Spleen (tissue), 7 donors: ENCODE measurements around the gene PVALEF.

Source experiments
- CTCF ChIP-seq, 11 experiments: fragments of 200-600 bp in 7 of 11; fragments of 450-650 bp in 4 of 11; sonication (generic) in 4 of 11; IDR thresholded peaks in 8 of 11; conservative IDR thresholded peaks in 3 of 11; 1 replicate in 7 of 11; 2 replicates in 4 of 11; pipeline versions ENCODE4 v1.4.0 to v1.8.0; 2016 to 2021; ENCODE audit warnings: antibody characterized with exemption in 11 of 11, inconsistent platforms in 4 of 11, mild to moderate bottlenecking in 1 of 11
- POLR2A ChIP-seq, 3 donors: fragments of 450-650 bp; IDR thresholded peaks; one replicate each; pipeline ENCODE4 v1.5.1; 2017; ENCODE audit warnings: antibody characterized with exemption in 3 of 3, mild to moderate bottlenecking in 1 of 3
- POLR2AphosphoS5 ChIP-seq, 3 donors: sonication (generic); formaldehyde crosslinking; IDR thresholded peaks; one replicate each; pipeline ENCODE4 v1.5.1; 2017; ENCODE audit warnings: antibody characterized with exemption in 3 of 3
- donor health status: DM: no; HTN: no; CAD: no; lungs with moderate emphysema.
- donor health status: DM: no; HTN: no; CAD: no.
- donor health status: DM: no; HTN: no; CAD: no.

- no peak for TF ChIP-seq POLR2A (IDR thresholded peaks at IDR 0.05)
- no peak for TF ChIP-seq CTCF (IDR thresholded peaks at IDR 0.05 in 8 of 11, conservative IDR thresholded peaks at IDR 0.05 in 3 of 11)
- TF ChIP-seq POLR2AphosphoS5 (IDR thresholded peaks at IDR 0.05), result no peak
Observed at GRCh38 chr17:81136366-81136765, 28.9 kb upstream of the PVALEF start.
